GM18505 (cell line): Measurements from ENCODE around the gene PADI3.
"Not testable (repeated sequence)": the region's sequence is repeated elsewhere in the genome, so short reads cannot be mapped to it uniquely, and the experiment has no call there.

ENCODE experiments used
- ATAC-seq: cut with Tn5 transposase; IDR thresholded peaks from one replicate; pipeline ENCODE4 v1.9.1; 2021; ENCODE audit not compliant: unreplicated experiment
- POLR2A ChIP-seq: IDR thresholded peaks from 4 replicates; pipeline ENCODE4 v1.6.1; 2011; ENCODE audit warnings: borderline replicate concordance; ENCODE audit not compliant: insufficient read depth, insufficient read length; ENCODE audit errors: extremely low read depth

Gene PADI3

GRCh38 chr1:17306407-17306806, 57.5 kb downstream of the PADI3 start:
- no peak for TF ChIP-seq POLR2A
- no peak for ATAC-seq

GRCh38 chr1:17306921-17307320, 58.0 kb downstream of the PADI3 start:
- ATAC-seq = no peak

GRCh38 chr1:17307329-17307728, 58.4 kb downstream of the PADI3 start:
- no peak for ATAC-seq
- TF ChIP-seq POLR2A = no peak

More at GRCh38 chr1:17306921-17307320, 58.0 kb downstream of the PADI3 start:
- no peak for TF ChIP-seq POLR2A

GRCh38 chr1:17307946-17308345, 59.0 kb downstream of the PADI3 start, which contains the start of gene PADI4:
TSS of gene PADI4 (plus strand) at chr1:17308197. CDS start at chr1:17308223, 26 bp downstream.
- no peak for TF ChIP-seq POLR2A
- ATAC-seq = no peak

- TF ChIP-seq POLR2A = no peak
- no peak for ATAC-seq
Observed at GRCh38 chr1:17308593-17308992, 59.7 kb downstream of the PADI3 start.

- TF ChIP-seq POLR2A = no peak
- ATAC-seq = no peak
Observed at GRCh38 chr1:17309426-17310067, 60.6 kb downstream of the PADI3 start.

GRCh38 chr1:17310068-17310640, 61.3 kb downstream of the PADI3 start:
- TF ChIP-seq POLR2A = no peak
- no peak for ATAC-seq

GRCh38 chr1:17313530-17314309, 64.8 kb downstream of the PADI3 start:
- no peak for ATAC-seq
- TF ChIP-seq POLR2A = no peak

- no peak for TF ChIP-seq POLR2A
Observed at GRCh38 chr1:17314491-17314971, 65.6 kb downstream of the PADI3 start.

GRCh38 chr1:17315542-17316130, 66.7 kb downstream of the PADI3 start:
- TF ChIP-seq POLR2A = no peak

More at GRCh38 chr1:17314491-17314971, 65.6 kb downstream of the PADI3 start:
- ATAC-seq = no peak

GRCh38 chr1:17316704-17317103, 67.8 kb downstream of the PADI3 start:
- ATAC-seq = no peak
- no peak for TF ChIP-seq POLR2A

More at GRCh38 chr1:17315542-17316130, 66.7 kb downstream of the PADI3 start:
- no peak for ATAC-seq

GRCh38 chr1:17318262-17318661, 69.4 kb downstream of the PADI3 start:
- no peak for ATAC-seq
- TF ChIP-seq POLR2A = no peak

GRCh38 chr1:17319561-17320350, 70.9 kb downstream of the PADI3 start:
- no peak for ATAC-seq
- no peak for TF ChIP-seq POLR2A

- not testable (repeated sequence) for ATAC-seq
Observed at GRCh38 chr1:17321857-17322390, 73.0 kb downstream of the PADI3 start.
